NT2/D1 (cell line): ENCODE data around the gene ZNF644.

Experiments used
- YY1 ChIP-seq: IDR thresholded peaks from 2 replicates; pipeline ENCODE4 v1.6.1; 2011; ENCODE audit not compliant: insufficient read length, insufficient read depth
- ZNF274 ChIP-seq: IDR thresholded peaks from 2 replicates; pipeline ENCODE4 v1.6.1; 2011; ENCODE audit warnings: mild to moderate bottlenecking, low read depth, low read length

DNA sequence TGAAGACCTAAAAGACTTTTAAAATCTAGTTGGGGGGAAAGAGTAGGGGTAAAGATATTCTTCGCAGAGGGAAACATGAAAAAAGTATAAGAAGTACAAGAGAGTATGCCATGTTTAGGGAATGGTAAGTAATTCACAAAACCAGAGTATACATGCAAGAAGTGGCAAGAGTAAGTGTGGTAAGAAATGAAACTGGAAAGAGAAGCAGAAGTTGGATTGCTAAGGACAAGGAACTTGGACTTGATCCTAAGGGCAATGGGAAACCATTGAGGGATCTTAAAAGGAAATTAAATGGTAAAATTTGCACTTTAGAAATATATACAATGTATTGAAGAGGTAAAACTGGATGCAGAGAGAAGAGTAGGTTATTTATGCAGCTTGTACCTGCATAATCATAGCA lies 9.2 kb upstream of the ZNF644 start:
- no peak for TF ChIP-seq YY1
- TF ChIP-seq ZNF274 = no peak
